Measurements from ENCODE around the gene ACP7. TPM values are rescaled to one million over a fixed set of nuclear protein-coding genes. Genes with fewer than 3 reads are reported as not detected.

The ACP7 gene
- total RNA-seq, 2 donors from 2014 or later = 0.80 TPM; not detected in 1

GRCh38 chr19:39074942-39075341 lies 9.2 kb upstream of the ACP7 start:
- Histone ChIP-seq H3K36me3 (no peaks in the 10 kb centered on the region), H3K27me3 (replicated peaks; ENCODE audit: insufficient read depth) (no peaks in the 10 kb centered on the region), H3K4me3 (no peak overlapping the region), H3K4me1 (replicated peaks) (no peaks in the 10 kb centered on the region), H3K9me3 (no peaks in the 10 kb centered on the region), H3K27ac (no peak overlapping the region)
- 96% methylated on average over 6 of the region's 6 CpGs for WGBS
- no peak for DNase-seq (ENCODE audit: low spot score)
- intact Hi-C loops (cut with DNase I) = no loop called here
- TF ChIP-seq CTCF (IDR thresholded peaks at IDR 0.05) = no peak

- no peak for DNase-seq (ENCODE audit: low spot score)
- TF ChIP-seq POLR2AphosphoS5 (IDR thresholded peaks at IDR 0.05) (no peak), CTCF (IDR thresholded peaks at IDR 0.05) (no peak), POLR2A (IDR thresholded peaks at IDR 0.05) (no peak)
- Histone ChIP-seq H3K4me1 (replicated peaks) (no peaks in the 10 kb centered on the region), H3K27ac (no peak overlapping the region), H3K27me3 (replicated peaks; ENCODE audit: insufficient read depth) (peaks cover 3% of the 10 kb centered on the region), H3K9me3 (no peaks in the 10 kb centered on the region), H3K36me3 (no peaks in the 10 kb centered on the region), H3K4me3 (no peak overlapping the region)
- intact Hi-C loops (cut with DNase I) = no loop called here
- WGBS = 95% methylated on average over 11 of the region's 11 CpGs
Observed at GRCh38 chr19:39077323-39077722, 6.8 kb upstream of the ACP7 start.

- Histone ChIP-seq H3K27ac (no peak overlapping the region), H3K9me3 (no peaks in the 10 kb centered on the region), H3K36me3 (no peaks in the 10 kb centered on the region), H3K27me3 (replicated peaks; ENCODE audit: insufficient read depth) (peaks cover 3% of the 10 kb centered on the region), H3K4me3 (no peak overlapping the region), H3K4me1 (replicated peaks) (no peaks in the 10 kb centered on the region)
- 59% methylated on average over 7 of the region's 7 CpGs for WGBS
- TF ChIP-seq POLR2A (IDR thresholded peaks at IDR 0.05) = no peak
- no peak for TF ChIP-seq POLR2AphosphoS5 (IDR thresholded peaks at IDR 0.05)
- no peak for TF ChIP-seq CTCF (IDR thresholded peaks at IDR 0.05)
- intact Hi-C loops (cut with DNase I) = no loop called here
- DNase-seq (ENCODE audit: low spot score) = no peak
Observed at GRCh38 chr19:39078436-39079200, 5.5 kb upstream of the ACP7 start.

GRCh38 chr19:39080431-39080830 lies 3.7 kb upstream of the ACP7 start:
- intact Hi-C loops (cut with DNase I) = no loop called here
- Histone ChIP-seq H3K4me1 (replicated peaks) (peaks cover 2% of the 10 kb centered on the region), H3K9me3 (no peaks in the 10 kb centered on the region), H3K36me3 (no peaks in the 10 kb centered on the region), H3K27ac (no peak overlapping the region), H3K27me3 (replicated peaks; ENCODE audit: insufficient read depth) (peaks cover 3% of the 10 kb centered on the region), H3K4me3 (no peak overlapping the region)
- 47% methylated on average over 3 of the region's 3 CpGs for WGBS
- no peak for TF ChIP-seq POLR2A (IDR thresholded peaks at IDR 0.05)
- TF ChIP-seq CTCF (IDR thresholded peaks at IDR 0.05) = no peak
- TF ChIP-seq POLR2AphosphoS5 (IDR thresholded peaks at IDR 0.05) = no peak
- DNase-seq (ENCODE audit: low spot score) = no peak

- peaks cover 2% of the 10 kb centered on the region for H3K4me1 ChIP-seq (replicated peaks)
- no peak for TF ChIP-seq POLR2A (IDR thresholded peaks at IDR 0.05)
- no peak for TF ChIP-seq CTCF (IDR thresholded peaks at IDR 0.05)
- no peak for TF ChIP-seq POLR2AphosphoS5 (IDR thresholded peaks at IDR 0.05)
- DNase-seq (ENCODE audit: low spot score) = no peak
- 84% methylated on average over 7 of the region's 7 CpGs for WGBS
- no peaks in the 10 kb centered on the region for H3K36me3 ChIP-seq
- intact Hi-C loops (cut with DNase I) = no loop called here
- H3K4me3 ChIP-seq = no peak overlapping the region
- no peaks in the 10 kb centered on the region for H3K9me3 ChIP-seq
- H3K27me3 ChIP-seq (replicated peaks; ENCODE audit: insufficient read depth) = peaks cover 3% of the 10 kb centered on the region
- H3K27ac ChIP-seq = no peak overlapping the region
Observed at GRCh38 chr19:39082167-39082566, 2.0 kb upstream of the ACP7 start.

Measured in prostate gland (tissue), 2 donors.